HUDEP-2 (cell line): ENCODE measurements around the gene NLRP10.

Experiments used
- DNase-seq, 76 experiments: peaks; one replicate each; lab custom pipeline; 2025; ENCODE audit not compliant: unreplicated experiment in 76 of 76; lab: John Stamatoyannopoulos, UW

NLRP10 gene

GRCh38 chr11:7977232-7977917 is 12.1 kb upstream of the NLRP10 start:
- DNase-seq: no peak

DNA sequence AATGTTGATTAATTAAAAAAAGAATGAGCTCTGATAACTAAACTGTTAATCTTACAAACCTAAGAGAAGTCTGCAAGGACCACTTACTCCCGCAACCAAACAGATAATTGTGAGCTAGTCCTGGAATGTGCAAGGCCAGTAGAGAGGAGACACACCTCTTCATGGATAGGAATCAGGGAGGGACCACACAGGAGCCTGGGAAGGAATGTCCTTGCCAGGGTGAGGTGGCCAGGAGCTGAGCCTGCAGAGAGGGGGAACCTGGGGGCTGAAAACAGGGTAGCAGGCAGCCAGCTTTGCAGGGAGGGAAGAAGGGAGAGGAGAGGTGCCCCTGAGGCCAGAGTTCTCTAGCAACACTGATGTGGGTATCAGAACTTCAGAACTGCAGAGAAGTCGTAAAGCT is 9.4 kb upstream of the NLRP10 start:
- DNase-seq: no peak

- no peak for DNase-seq
Observed at GRCh38 chr11:7973011-7973410, 7.8 kb upstream of the NLRP10 start.

DNA sequence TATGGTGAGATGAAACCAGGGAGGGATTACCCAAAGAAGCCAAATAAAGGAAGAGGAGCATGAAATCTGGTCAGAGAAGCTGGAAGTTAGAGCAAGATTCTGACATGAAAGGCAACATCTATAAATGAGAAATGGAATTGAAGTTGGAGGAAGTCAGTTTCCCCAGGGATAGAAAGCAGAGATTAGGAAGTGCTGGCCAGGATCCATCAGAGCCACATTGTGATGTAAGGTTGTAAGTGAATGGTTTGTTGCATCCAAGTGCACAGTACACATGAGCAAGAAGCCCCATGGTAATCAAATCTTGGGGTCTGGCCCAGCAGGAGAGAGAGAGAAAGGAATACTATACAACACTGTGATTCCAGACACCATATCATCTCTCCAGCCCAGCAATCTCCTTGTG is 6.6 kb upstream of the NLRP10 start:
- DNase-seq: no peak

DNA sequence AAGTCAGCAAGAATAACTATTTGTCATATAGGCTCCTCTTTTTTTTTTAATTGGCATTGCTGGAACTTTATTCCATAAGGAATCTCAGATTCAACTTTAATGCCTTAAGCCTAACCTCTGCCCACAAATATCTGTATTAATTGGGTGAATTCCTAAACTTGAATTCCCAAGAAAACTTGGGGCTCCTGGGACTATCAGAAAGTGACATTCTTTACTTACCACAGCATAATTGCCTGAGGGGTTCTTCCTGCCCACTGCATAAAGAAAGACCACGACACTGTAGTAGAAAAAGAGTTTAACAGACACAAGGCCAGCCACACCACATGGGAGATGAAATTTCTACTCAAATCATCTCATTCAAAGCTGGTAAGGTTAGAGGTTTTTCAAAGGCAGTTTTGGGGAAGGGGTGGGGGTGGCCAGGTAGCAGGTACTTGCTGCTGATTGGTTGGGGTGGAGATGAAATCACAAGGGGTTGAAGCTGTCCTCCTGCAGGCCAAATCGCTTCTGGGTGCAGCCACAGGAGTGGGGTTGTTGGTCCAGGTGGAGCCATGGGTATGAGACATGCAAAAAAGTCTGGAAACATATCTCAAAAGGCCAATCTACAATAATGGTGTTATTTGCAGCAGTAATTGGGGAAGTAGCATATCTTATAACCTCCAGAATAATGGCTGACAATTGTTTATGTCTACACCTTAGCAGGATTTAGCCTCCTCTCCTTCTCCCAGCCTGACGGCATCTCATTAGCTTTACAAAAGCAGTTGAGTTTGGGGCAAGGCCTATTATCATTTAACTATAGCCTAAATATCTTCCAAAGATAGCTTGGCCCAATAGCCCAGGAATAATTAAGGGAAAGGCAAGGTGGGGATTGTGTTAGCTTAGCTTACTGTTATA is 4.8 kb upstream of the NLRP10 start:
- no peak for DNase-seq

DNA sequence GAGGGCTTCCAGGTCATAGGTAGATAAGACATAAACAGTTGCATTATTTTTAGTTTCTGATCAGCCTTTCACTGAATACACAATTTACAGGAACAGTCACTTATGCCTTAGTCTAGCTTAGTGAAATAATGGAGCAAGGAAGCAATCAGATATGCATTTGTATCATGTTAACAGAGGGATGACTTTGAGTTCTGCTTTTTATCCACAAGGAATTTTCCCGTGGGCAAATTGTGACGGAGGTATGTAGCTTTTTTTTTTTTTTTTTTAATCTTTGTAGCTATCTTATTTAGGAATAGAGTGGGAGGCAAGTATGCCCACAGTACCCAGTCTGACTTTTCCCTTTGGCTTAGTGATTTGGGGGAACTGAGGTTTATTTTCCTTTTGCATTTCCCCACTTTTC is 3.4 kb upstream of the NLRP10 start:
- DNase-seq: no peak

DNA sequence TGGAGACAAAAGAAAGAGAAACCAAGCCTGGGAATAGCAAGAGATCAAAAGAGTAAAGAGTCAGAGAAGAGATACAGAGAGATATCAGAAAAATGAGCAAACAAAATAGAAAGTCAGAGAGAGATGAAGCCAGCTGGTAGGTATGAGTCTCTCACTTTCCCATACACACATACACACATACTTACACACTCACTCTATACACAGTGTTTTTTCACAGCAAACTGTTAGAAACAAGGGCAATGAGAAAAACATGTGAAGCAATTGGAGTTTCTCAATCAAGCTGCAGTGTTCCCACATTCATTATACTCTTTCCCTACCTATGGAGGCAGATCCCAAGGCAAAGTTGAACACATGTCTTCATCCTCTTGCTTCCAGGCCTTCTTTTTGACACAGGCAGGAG is 2.6 kb upstream of the NLRP10 start:
- no peak for DNase-seq

GRCh38 chr11:7967097-7967496 is 1.9 kb upstream of the NLRP10 start:
- no peak for DNase-seq

GRCh38 chr11:7964873-7965272 is 374 bp downstream of the NLRP10 start:
- no peak for DNase-seq

DNA sequence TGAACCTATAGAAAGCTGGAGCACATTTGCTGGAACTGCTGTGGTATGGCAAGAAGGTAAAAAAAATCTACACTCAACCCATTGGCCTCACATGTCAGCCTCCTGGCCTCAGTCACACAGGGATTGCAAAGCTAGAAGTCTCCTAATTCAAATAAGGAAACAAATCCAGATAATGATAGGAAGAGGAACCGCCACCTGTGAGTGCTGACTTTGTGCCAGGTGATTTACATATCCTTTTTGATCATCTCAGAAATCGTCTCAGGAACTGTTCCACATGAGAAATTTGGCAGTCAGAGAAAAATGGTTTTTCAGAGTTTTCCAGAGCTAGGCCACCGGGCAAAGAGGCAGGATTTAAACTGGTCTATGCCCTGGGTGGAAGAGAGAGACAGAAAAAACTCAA is 986 bp downstream of the NLRP10 start:
- DNase-seq: no peak

DNA sequence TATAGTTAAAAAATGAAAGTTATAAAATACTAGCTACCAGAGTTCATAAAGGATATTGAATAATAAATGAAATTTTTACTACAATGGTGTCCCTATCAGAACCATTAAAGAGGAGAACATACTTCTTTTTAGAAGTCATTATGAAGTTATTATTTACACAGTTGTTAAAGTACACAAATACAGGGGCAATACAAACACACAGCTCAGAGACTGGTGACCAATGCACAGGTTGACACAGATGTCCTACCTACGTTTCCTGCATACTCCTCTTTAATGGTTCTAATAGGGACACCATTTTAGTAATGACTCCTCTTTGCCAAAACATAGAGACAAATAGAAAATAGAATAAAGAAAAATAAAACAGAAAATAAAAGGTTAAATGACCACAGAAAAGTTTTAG is 10.1 kb downstream of the NLRP10 start:
- DNase-seq: no peak

GRCh38 chr11:7949934-7950333 is 15.3 kb downstream of the NLRP10 start:
- DNase-seq: no peak

DNA sequence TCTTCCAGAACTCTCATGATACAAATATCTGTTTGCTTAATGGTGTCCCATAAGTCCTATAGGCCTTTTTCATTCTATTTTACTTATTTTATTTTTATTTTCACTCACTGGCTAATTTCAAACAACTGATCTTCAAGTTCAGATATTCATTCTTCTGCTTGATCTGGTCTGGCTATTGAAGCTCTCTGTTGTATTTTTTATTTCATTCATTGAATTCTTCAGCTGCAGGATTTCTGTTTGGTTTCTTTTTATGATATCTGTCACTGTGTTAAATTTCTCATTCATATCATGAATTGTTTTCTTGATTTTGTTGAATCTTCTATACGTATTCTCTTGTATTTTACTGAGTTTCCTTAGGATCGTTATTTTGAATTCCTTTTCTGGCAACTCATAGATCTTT is 21.1 kb downstream of the NLRP10 start:
- no peak for DNase-seq

GRCh38 chr11:7941608-7942007 is 23.6 kb downstream of the NLRP10 start, which contains the start of gene OR10A3:
TSS of gene OR10A3 (minus strand) at chr11:7941708. CDS start at chr11:7939520, 2,188 bp downstream.
- no peak for DNase-seq

GRCh38 chr11:7941146-7941545 is 24.1 kb downstream of the NLRP10 start:
- DNase-seq: no peak

DNA sequence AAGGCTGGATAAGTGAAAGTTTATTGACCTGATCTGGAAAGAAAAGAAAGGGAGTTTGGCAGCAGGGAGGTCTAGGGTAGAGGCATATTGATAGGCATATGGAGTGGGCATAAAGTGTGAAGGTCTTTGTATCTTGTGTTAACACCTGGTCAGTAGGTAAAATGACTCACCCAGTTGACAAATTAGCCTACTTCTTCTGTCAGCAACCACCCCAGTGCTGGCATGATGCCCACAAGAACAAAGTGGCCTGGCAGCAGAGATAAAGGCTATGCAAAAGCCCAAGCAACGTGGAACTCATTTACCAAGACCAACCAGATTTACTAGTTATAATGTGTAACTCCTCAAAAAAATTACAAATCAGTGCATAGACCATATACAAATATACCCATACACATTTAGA is 28.6 kb downstream of the NLRP10 start:
- peak in 69 of 76 experiments; percentile 7 to 77 (median 44) for DNase-seq

GRCh38 chr11:7931168-7931567 is 34.1 kb downstream of the NLRP10 start, which contains the start of gene OR10A6:
TSS of gene OR10A6 (minus strand) at chr11:7931268. CDS start at chr11:7928662, 2,606 bp downstream.
- no peak for DNase-seq

GRCh38 chr11:7927635-7928034 is 37.6 kb downstream of the NLRP10 start:
- DNase-seq: no peak

DNA sequence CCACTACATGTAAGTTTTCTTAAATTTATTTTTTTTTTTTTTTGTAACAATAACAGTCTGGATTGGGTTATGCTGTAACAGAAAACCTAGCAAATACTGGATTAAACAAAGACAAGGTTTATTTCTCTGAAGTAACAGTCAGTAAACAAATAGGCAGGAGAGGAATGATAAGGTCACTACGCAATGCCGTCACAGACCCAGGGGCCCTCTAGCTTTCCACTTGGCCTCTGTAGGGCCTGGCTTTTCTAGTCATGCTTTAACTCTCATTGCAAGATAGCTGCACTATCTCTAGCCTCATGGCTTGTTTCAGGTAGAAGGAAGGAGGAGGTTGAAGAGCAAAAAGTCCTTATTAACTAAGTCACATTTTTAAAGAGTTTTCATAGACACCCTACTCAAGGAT is 40.7 kb downstream of the NLRP10 start:
- DNase-seq: no peak

- DNase-seq: no peak
Observed at GRCh38 chr11:7918141-7918540, 47.1 kb downstream of the NLRP10 start.
